ENCODE results near the gene ST6GALNAC3. TPM values are rescaled to one million over a fixed set of nuclear protein-coding genes. Genes with fewer than 3 reads are reported as not detected.
"Not testable (repeated sequence)": the region's sequence is repeated elsewhere in the genome, so short reads cannot be mapped to it uniquely, and the experiment has no call there.

The ST6GALNAC3 gene
- total RNA-seq, 1 experiment from 2014 or later = 4.8 TPM

DNA sequence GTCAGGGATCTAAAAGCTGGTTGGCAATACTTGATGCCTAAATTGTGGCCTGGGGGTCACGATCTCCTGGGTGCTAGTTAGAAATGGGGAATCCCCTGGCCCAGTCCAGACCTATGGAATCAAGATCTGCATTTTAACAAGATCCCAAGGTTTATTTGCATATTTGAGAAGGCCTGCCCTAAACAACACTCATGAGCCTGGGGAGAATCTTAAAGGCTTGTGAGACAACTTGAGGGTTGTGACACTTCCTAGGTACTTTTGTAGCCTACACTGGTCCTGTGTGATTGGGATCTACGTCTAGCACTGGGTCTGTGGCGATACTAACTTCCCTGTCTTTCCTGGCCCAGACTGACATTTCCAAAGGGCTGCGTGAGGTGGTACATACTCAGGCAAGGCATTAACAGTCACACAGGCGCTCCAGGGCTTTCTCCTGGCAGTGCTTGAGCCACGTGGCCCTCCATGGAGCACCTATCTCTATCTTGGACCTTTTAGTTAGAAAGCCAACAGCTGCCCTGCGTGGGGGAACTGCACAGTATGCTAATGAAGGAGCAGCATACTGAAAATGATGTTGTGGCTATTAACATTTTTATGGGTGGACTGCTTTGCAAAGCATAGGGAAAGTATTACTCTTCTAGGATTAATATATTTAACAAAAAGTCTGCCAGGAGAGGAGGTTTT lies 263.1 kb downstream of the ST6GALNAC3 start:
- Histone ChIP-seq H3K27me3 (ENCODE audit: low read length) (no peaks in the 10 kb centered on the region), H3K79me2 (ENCODE audit: low read length) (no peaks in the 10 kb centered on the region), H4K20me1 (ENCODE audit: insufficient read depth, low read depth, low read length) (no peaks in the 10 kb centered on the region), H3K27ac (ENCODE audit: low read length) (no peak overlapping the region), H3K9me3 (ENCODE audit: low read length) (no peaks in the 10 kb centered on the region), H3K9me2 (replicated peaks; ENCODE audit: insufficient read depth, low read length) (no peaks in the 10 kb centered on the region), H3K4me3 (ENCODE audit: low read length) (no peak overlapping the region), H2AFZ (ENCODE audit: low read length) (no peak overlapping the region), H3K4me2 (ENCODE audit: low read depth, low read length, poor library complexity, severe bottlenecking) (no peak overlapping the region), H3K4me1 (ENCODE audit: low read length) (no peaks in the 10 kb centered on the region), H3K9ac (ENCODE audit: low read length) (no peak overlapping the region), H3K36me3 (ENCODE audit: insufficient read depth, low read length) (no peaks in the 10 kb centered on the region)
- DNase-seq = no peak

DNA sequence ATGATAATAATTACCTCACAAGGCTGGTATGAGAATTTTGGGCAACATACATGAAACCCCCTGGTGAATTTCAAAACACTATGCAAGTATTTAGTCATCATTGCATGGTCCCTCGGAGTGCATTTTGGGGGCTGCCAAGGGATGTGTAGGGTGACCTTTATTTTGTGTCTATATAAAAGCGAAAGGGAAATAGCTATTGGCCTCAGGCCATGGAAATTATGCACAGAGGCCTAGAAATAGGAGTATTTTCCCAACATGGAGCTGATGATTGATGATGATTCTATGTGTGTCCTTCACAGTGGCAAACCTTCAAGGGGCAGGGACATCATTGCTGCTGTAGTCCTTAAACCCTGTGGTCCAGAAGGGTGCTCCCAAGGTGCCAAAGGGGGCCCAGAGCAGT lies 265.5 kb downstream of the ST6GALNAC3 start:
- Histone ChIP-seq H3K9ac (ENCODE audit: low read length) (no peak overlapping the region), H3K27me3 (ENCODE audit: low read length) (no peaks in the 10 kb centered on the region), H3K79me2 (ENCODE audit: low read length) (no peaks in the 10 kb centered on the region), H3K9me3 (ENCODE audit: low read length) (no peaks in the 10 kb centered on the region), H3K4me2 (ENCODE audit: low read depth, low read length, poor library complexity, severe bottlenecking) (no peak overlapping the region), H3K9me2 (replicated peaks; ENCODE audit: insufficient read depth, low read length) (no peaks in the 10 kb centered on the region), H4K20me1 (ENCODE audit: insufficient read depth, low read depth, low read length) (no peaks in the 10 kb centered on the region), H3K4me3 (ENCODE audit: low read length) (no peak overlapping the region), H3K27ac (ENCODE audit: low read length) (no peak overlapping the region), H2AFZ (ENCODE audit: low read length) (no peak overlapping the region), H3K4me1 (ENCODE audit: low read length) (no peaks in the 10 kb centered on the region), H3K36me3 (ENCODE audit: insufficient read depth, low read length) (no peaks in the 10 kb centered on the region)
- no peak for DNase-seq

DNA sequence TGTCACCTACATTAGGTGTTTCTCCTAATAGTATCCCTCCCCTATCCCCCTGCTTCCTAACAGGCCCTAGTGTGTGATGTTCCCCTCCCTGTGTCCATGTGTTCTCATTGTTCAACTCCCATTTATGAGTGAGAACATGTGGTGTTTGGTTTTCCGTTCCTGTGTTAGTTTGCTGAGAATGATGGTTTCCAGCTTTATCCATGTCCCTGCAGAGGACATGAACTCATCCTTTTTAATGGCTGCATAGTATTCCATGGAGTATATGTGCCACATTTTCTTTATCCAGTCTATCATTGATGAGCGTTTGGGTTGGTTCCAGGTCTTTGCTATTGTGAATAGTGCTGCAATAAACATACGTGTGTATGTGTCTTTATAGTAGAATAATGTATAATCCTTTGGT lies 267.3 kb downstream of the ST6GALNAC3 start:
- not testable (repeated sequence) for H3K4me1 ChIP-seq (ENCODE audit: low read length); H3K79me2 ChIP-seq (ENCODE audit: low read length); H3K9me2 ChIP-seq (replicated peaks; ENCODE audit: insufficient read depth, low read length); H3K4me3 ChIP-seq (ENCODE audit: low read length); H3K36me3 ChIP-seq (ENCODE audit: insufficient read depth, low read length); DNase-seq; H3K4me2 ChIP-seq (ENCODE audit: low read depth, low read length, poor library complexity, severe bottlenecking); H4K20me1 ChIP-seq (ENCODE audit: insufficient read depth, low read depth, low read length); H3K27me3 ChIP-seq (ENCODE audit: low read length); H3K9me3 ChIP-seq (ENCODE audit: low read length); H2AFZ ChIP-seq (ENCODE audit: low read length); H3K9ac ChIP-seq (ENCODE audit: low read length); H3K27ac ChIP-seq (ENCODE audit: low read length)

DNA sequence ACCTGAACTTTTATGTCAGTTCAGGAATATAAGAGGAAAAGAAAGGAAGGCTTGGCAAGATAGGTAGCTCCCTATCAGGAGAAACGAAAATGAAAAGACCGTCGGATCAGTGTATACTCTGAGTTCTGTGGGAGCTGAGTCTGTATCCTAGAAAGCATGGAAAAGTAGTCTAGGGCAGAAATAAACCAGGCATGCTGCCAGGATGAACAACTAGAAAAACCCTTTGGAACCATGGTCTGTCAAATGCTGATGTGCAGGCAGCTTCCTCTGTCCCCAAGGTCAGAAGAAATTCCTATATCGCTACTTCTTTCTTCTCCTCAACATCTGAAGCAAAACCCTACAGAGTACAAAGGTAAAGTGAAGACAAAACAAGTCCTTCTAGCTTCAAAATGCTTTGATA lies 268.8 kb downstream of the ST6GALNAC3 start:
- H3K27ac ChIP-seq (ENCODE audit: low read length) = no peak overlapping the region
- no peak overlapping the region for H3K9ac ChIP-seq (ENCODE audit: low read length)
- no peaks in the 10 kb centered on the region for H4K20me1 ChIP-seq (ENCODE audit: insufficient read depth, low read depth, low read length)
- no peaks in the 10 kb centered on the region for H3K79me2 ChIP-seq (ENCODE audit: low read length)
- H3K4me2 ChIP-seq (ENCODE audit: low read depth, low read length, poor library complexity, severe bottlenecking) = no peak overlapping the region
- H3K27me3 ChIP-seq (ENCODE audit: low read length) = no peaks in the 10 kb centered on the region
- H2AFZ ChIP-seq (ENCODE audit: low read length) = no peak overlapping the region
- no peaks in the 10 kb centered on the region for H3K9me3 ChIP-seq (ENCODE audit: low read length)
- H3K36me3 ChIP-seq (ENCODE audit: insufficient read depth, low read length) = no peaks in the 10 kb centered on the region
- no peaks in the 10 kb centered on the region for H3K4me1 ChIP-seq (ENCODE audit: low read length)
- H3K4me3 ChIP-seq (ENCODE audit: low read length) = no peak overlapping the region
- DNase-seq = no peak
- H3K9me2 ChIP-seq (replicated peaks; ENCODE audit: insufficient read depth, low read length) = no peaks in the 10 kb centered on the region

DNA sequence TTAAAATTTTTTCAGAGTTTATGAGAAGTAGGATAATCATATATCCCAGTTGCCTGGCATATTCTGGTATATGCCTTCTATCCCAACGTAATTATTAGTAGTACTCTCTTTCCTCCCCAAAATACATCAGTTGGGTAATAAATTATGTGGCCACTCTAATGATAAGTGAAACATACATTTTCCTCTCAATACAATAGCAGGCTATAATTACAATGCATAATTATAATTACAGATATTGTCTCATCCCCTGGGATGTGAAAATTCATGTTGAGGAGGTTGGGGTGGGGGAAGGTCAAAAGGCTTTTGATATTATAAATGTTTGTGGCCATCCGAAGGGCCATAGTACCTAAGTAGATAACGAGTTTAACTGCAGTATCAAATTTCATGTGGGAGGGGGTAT lies 277.1 kb downstream of the ST6GALNAC3 start:
- no peak overlapping the region for H3K4me3 ChIP-seq (ENCODE audit: low read length)
- no peaks in the 10 kb centered on the region for H3K36me3 ChIP-seq (ENCODE audit: insufficient read depth, low read length)
- H4K20me1 ChIP-seq (ENCODE audit: insufficient read depth, low read depth, low read length) = no peaks in the 10 kb centered on the region
- peaks cover 6% of the 10 kb centered on the region; the same call in 1 of the 2 replicates for H3K4me1 ChIP-seq (ENCODE audit: low read length)
- DNase-seq = no peak
- H3K9ac ChIP-seq (ENCODE audit: low read length) = no peak overlapping the region
- H3K27ac ChIP-seq (ENCODE audit: low read length) = no peak overlapping the region
- no peaks in the 10 kb centered on the region for H3K9me3 ChIP-seq (ENCODE audit: low read length)
- H3K4me2 ChIP-seq (ENCODE audit: low read depth, low read length, poor library complexity, severe bottlenecking) = no peak overlapping the region
- no peaks in the 10 kb centered on the region for H3K79me2 ChIP-seq (ENCODE audit: low read length)
- H3K27me3 ChIP-seq (ENCODE audit: low read length) = no peaks in the 10 kb centered on the region
- no peak overlapping the region for H2AFZ ChIP-seq (ENCODE audit: low read length)
- H3K9me2 ChIP-seq (replicated peaks; ENCODE audit: insufficient read depth, low read length) = no peaks in the 10 kb centered on the region

DNA sequence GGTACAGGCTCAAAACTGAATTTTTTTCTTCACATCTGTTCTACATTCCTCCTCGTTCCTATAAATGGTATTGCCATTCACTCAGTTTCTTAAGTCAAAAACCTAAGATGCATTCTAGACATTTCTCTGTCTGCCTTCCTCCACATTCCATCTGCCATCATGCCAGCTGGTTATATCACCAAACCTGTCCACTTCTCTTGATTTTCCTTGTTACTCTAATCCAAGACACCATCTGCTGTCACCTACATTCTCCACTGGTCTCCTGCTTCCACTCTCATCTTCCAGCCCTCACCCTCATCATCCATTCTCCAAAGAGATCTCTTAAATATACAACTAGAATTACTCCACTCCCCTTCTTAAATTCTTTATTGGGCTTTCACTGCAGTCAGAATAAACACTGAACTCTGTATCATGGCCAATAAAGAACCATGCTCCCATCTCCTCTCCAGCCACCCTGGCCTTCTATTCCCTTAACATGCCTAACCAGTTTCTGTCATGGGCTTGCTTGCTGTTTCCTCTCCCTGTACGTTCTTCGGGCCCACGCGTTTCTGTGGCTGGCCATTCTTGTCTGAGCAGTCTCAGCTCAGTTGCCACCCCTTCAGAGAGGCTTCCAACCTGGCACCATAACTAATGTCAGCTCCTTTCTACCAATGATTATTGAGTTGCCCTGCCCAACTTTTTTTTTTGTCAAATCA lies 278.3 kb downstream of the ST6GALNAC3 start:
- H3K79me2 ChIP-seq (ENCODE audit: low read length) = no peaks in the 10 kb centered on the region
- no peak for DNase-seq
- H2AFZ ChIP-seq (ENCODE audit: low read length) = no peak overlapping the region
- no peak overlapping the region for H3K9ac ChIP-seq (ENCODE audit: low read length)
- no peak overlapping the region for H3K27ac ChIP-seq (ENCODE audit: low read length)
- no peaks in the 10 kb centered on the region for H3K9me3 ChIP-seq (ENCODE audit: low read length)
- H3K36me3 ChIP-seq (ENCODE audit: insufficient read depth, low read length) = no peaks in the 10 kb centered on the region
- H3K4me1 ChIP-seq (ENCODE audit: low read length) = peaks cover 6% of the 10 kb centered on the region; the same call in 1 of the 2 replicates
- H4K20me1 ChIP-seq (ENCODE audit: insufficient read depth, low read depth, low read length) = no peaks in the 10 kb centered on the region
- H3K9me2 ChIP-seq (replicated peaks; ENCODE audit: insufficient read depth, low read length) = no peaks in the 10 kb centered on the region
- no peaks in the 10 kb centered on the region for H3K27me3 ChIP-seq (ENCODE audit: low read length)
- no peak overlapping the region for H3K4me3 ChIP-seq (ENCODE audit: low read length)
- no peak overlapping the region for H3K4me2 ChIP-seq (ENCODE audit: low read depth, low read length, poor library complexity, severe bottlenecking)

DNA sequence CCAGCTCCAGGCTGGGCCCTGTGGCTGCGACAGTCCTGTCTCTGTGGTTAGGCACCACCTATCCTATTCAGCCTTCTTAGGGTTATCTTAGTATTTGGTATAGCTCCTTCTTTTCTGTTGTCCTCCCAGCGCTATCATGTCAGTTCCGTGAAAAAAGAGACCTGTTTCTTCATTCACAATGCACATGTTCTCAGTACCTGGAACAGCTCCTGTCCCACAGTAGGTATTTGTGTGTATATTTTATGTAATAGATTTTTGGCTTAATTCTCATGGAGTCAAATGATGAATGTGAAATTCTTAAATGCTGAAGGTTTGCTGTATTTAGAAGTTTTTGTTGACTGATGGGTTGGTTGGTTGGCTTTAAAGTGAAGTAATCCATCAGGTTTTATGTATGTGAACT lies 279.7 kb downstream of the ST6GALNAC3 start:
- H4K20me1 ChIP-seq (ENCODE audit: insufficient read depth, low read depth, low read length) = no peaks in the 10 kb centered on the region
- no peak overlapping the region for H3K27ac ChIP-seq (ENCODE audit: low read length)
- no peaks in the 10 kb centered on the region for H3K9me2 ChIP-seq (replicated peaks; ENCODE audit: insufficient read depth, low read length)
- DNase-seq = no peak
- H3K36me3 ChIP-seq (ENCODE audit: insufficient read depth, low read length) = no peaks in the 10 kb centered on the region
- peaks cover 1% of the 10 kb centered on the region; the same call in 1 of the 2 replicates for H3K4me1 ChIP-seq (ENCODE audit: low read length)
- no peaks in the 10 kb centered on the region for H3K27me3 ChIP-seq (ENCODE audit: low read length)
- H2AFZ ChIP-seq (ENCODE audit: low read length) = no peak overlapping the region
- H3K4me2 ChIP-seq (ENCODE audit: low read depth, low read length, poor library complexity, severe bottlenecking) = no peak overlapping the region
- H3K9ac ChIP-seq (ENCODE audit: low read length) = no peak overlapping the region
- no peaks in the 10 kb centered on the region for H3K79me2 ChIP-seq (ENCODE audit: low read length)
- H3K4me3 ChIP-seq (ENCODE audit: low read length) = no peak overlapping the region
- no peaks in the 10 kb centered on the region for H3K9me3 ChIP-seq (ENCODE audit: low read length)

DNA sequence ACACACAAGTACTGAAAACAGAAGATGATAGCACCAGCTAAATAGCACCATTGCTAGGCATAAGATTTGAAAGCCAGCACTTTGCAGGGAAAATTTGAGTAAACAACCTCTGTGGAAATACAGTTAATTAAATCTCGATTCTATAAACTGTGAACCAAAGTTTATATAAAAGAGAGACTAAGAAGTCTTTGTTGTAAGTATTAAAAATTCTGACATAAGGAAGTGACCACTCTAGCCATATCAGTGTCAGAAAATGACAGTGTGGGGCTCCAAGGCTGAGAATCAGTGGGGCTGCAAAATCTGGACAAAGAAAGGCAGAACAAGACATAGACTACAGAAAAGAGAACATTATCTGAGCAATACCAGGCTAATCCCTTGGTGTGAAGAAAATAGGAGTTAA lies 292.2 kb downstream of the ST6GALNAC3 start:
- H3K9ac ChIP-seq (ENCODE audit: low read length) = no peak overlapping the region
- no peaks in the 10 kb centered on the region for H3K9me3 ChIP-seq (ENCODE audit: low read length)

More for the DNA sequence above, 292.2 kb downstream of the ST6GALNAC3 start:
- H3K79me2 ChIP-seq (ENCODE audit: low read length) = no peaks in the 10 kb centered on the region
- no peak overlapping the region for H3K4me3 ChIP-seq (ENCODE audit: low read length)
- H3K27me3 ChIP-seq (ENCODE audit: low read length) = no peaks in the 10 kb centered on the region
- H2AFZ ChIP-seq (ENCODE audit: low read length) = no peak overlapping the region
- H3K4me2 ChIP-seq (ENCODE audit: low read depth, low read length, poor library complexity, severe bottlenecking) = no peak overlapping the region
- no peak overlapping the region for H3K27ac ChIP-seq (ENCODE audit: low read length)
- H3K4me1 ChIP-seq (ENCODE audit: low read length) = no peaks in the 10 kb centered on the region
- H4K20me1 ChIP-seq (ENCODE audit: insufficient read depth, low read depth, low read length) = no peaks in the 10 kb centered on the region
- H3K9me2 ChIP-seq (replicated peaks; ENCODE audit: insufficient read depth, low read length) = no peaks in the 10 kb centered on the region
- no peak for DNase-seq
- no peaks in the 10 kb centered on the region for H3K36me3 ChIP-seq (ENCODE audit: insufficient read depth, low read length)
